NCI-H1436 treated with DMSO at 0.1 percent for 48 hours (cell line): ENCODE results near the gene P2RX2.
A peak's percentile ranks its signal among the peaks of the same experiment; 100 is the strongest.
"Not testable (repeated sequence)": the region's sequence is repeated elsewhere in the genome, so short reads cannot be mapped to it uniquely, and the experiment has no call there.

ENCODE experiments used
- DNase-seq: peaks from one replicate; lab custom pipeline; 2025; lab: John Stamatoyannopoulos, UW

P2RX2 gene

GRCh38 chr12:132583736-132584135 is 34.8 kb upstream of the P2RX2 start:
- DNase-seq: no peak

GRCh38 chr12:132584429-132584828 is 34.1 kb upstream of the P2RX2 start:
- DNase-seq: no peak

GRCh38 chr12:132585177-132585576 is 33.4 kb upstream of the P2RX2 start:
- no peak for DNase-seq

GRCh38 chr12:132586929-132587328 is 31.6 kb upstream of the P2RX2 start:
- DNase-seq: no peak

GRCh38 chr12:132587781-132588180 is 30.8 kb upstream of the P2RX2 start:
- DNase-seq: no peak

- no peak for DNase-seq
Observed at GRCh38 chr12:132588319-132588718, 30.3 kb upstream of the P2RX2 start.

- no peak for DNase-seq
Observed at GRCh38 chr12:132588821-132589669, 29.5 kb upstream of the P2RX2 start.

GRCh38 chr12:132591107-132591935 is 27.3 kb upstream of the P2RX2 start:
- no peak for DNase-seq

- no peak for DNase-seq
Observed at GRCh38 chr12:132592282-132592970, 26.1 kb upstream of the P2RX2 start.

GRCh38 chr12:132593071-132593470 is 25.5 kb upstream of the P2RX2 start:
- DNase-seq: no peak

- DNase-seq: no peak
Observed at GRCh38 chr12:132593521-132593920, 25.1 kb upstream of the P2RX2 start.

GRCh38 chr12:132593938-132594358 is 24.6 kb upstream of the P2RX2 start:
- DNase-seq: peak; percentile 82

- no peak for DNase-seq
Observed at GRCh38 chr12:132595183-132595582, 23.4 kb upstream of the P2RX2 start.

GRCh38 chr12:132596016-132596415 is 22.6 kb upstream of the P2RX2 start:
- no peak for DNase-seq

GRCh38 chr12:132597333-132598316 is 21.0 kb upstream of the P2RX2 start:
- no peak for DNase-seq

- DNase-seq: not testable (repeated sequence)
Observed at GRCh38 chr12:132599502-132599901, 19.1 kb upstream of the P2RX2 start.

- no peak for DNase-seq
Observed at GRCh38 chr12:132600048-132601032, 18.2 kb upstream of the P2RX2 start.

GRCh38 chr12:132601171-132601883 is 17.2 kb upstream of the P2RX2 start:
- DNase-seq: no peak

GRCh38 chr12:132602572-132603239 is 15.9 kb upstream of the P2RX2 start:
- DNase-seq: no peak
